Right lobe of liver (tissue), 4 donors: ENCODE results near the gene SLC44A4.
"Not testable (repeated sequence)": the region's sequence is repeated elsewhere in the genome, so short reads cannot be mapped to it uniquely, and the experiment has no call there.

Source experiments
- POLR2A ChIP-seq: fragments of 450-650 bp; IDR thresholded peaks from one replicate; pipeline ENCODE4 v1.6.1; 2017; ENCODE audit warnings: antibody characterized with exemption, mild to moderate bottlenecking
- TF ChIP-seq, protein P1 (sequence below), 4 donors: fragments of 200-600 bp in 3 of 4; fragments of 450-650 bp in 1 of 4; IDR thresholded peaks; one replicate each; pipeline versions ENCODE4 v1.5.1 to v1.8.0; 2016 to 2022; ENCODE audit warnings: antibody characterized with exemption in 4 of 4, mild to moderate bottlenecking in 2 of 4
- donor health status: DM: no; HTN: no; CAD: no.
- donor health status: DM: no; HTN: no; CAD: no.
- donor health status: DM: no; HTN: yes; CAD: no.

DNA sequence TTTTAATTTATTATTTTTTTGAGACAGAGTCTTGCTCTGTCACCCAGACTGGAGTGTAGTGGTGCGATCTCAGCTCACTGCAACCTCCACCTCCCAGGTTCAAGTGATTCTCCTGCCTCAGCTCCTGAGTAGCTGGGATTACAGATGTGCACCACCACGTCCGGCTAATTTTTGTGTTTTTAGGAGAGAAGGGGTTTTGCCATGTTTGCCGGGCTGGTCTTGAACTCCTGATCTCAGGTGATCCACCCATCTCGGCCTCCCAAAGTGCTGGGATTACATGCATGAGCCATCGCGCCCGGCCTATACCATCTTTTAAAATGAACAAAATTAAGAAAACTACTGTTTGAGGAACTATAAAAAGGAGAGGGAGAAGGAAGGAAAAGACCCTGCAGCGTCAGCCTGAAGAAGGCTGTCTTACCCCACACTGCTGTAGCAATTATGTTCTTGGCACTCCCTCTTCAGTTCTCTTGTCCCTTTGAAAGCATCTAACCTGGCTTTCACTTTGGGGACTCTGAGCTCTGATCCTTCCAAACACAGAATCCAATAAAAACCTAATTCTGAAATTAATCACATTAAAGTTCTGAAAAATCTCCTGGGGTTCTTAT lies 55.1 kb downstream of the SLC44A4 start:
- TF ChIP-seq, protein P1, sequence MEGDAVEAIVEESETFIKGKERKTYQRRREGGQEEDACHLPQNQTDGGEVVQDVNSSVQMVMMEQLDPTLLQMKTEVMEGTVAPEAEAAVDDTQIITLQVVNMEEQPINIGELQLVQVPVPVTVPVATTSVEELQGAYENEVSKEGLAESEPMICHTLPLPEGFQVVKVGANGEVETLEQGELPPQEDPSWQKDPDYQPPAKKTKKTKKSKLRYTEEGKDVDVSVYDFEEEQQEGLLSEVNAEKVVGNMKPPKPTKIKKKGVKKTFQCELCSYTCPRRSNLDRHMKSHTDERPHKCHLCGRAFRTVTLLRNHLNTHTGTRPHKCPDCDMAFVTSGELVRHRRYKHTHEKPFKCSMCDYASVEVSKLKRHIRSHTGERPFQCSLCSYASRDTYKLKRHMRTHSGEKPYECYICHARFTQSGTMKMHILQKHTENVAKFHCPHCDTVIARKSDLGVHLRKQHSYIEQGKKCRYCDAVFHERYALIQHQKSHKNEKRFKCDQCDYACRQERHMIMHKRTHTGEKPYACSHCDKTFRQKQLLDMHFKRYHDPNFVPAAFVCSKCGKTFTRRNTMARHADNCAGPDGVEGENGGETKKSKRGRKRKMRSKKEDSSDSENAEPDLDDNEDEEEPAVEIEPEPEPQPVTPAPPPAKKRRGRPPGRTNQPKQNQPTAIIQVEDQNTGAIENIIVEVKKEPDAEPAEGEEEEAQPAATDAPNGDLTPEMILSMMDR (IDR thresholded peaks at IDR 0.05): not testable (repeated sequence)
- TF ChIP-seq POLR2A: not testable (repeated sequence)
